Esophagus squamous epithelium (tissue), 5 donors: ENCODE results near the gene ICAM4. TPM values are rescaled to one million over a fixed set of nuclear protein-coding genes. Genes with fewer than 3 reads are reported as not detected.

ENCODE experiments used
- DNase-seq: peaks from one replicate; lab custom pipeline; 2025; lab: John Stamatoyannopoulos, UW
- H3K27ac ChIP-seq, 4 donors: fragments of 200-600 bp; sonication (generic); one replicate each; pipeline ENCODE4 v1.5.1; 2016 to 2019; ENCODE audit warnings: mild to moderate bottlenecking in 1 of 4
- H3K27me3 ChIP-seq, 4 donors: fragments of 200-600 bp; sonication (generic); 1 replicate in 3 of 4; 2 replicates in 1 of 4; pipeline versions ENCODE4 v1.5.1 to v1.6.0; 2017 to 2021; ENCODE audit warnings: antibody characterized with exemption in 1 of 4
- H3K36me3 ChIP-seq, 3 donors: fragments of 200-600 bp; sonication (generic); one replicate each; pipeline ENCODE4 v1.5.1; 2016 to 2019
- H3K4me1 ChIP-seq, 3 donors: fragments of 200-600 bp; sonication (generic); one replicate each; pipeline ENCODE4 v1.5.1; 2017 to 2019
- H3K4me3 ChIP-seq, 4 donors: fragments of 200-600 bp; sonication (generic); 1 replicate in 3 of 4; 2 replicates in 1 of 4; pipeline ENCODE4 v1.5.1; 2016 to 2019; ENCODE audit warnings: mild to moderate bottlenecking in 2 of 4, moderate library complexity in 1 of 4
- H3K9me3 ChIP-seq, 3 donors: fragments of 200-600 bp; sonication (generic); one replicate each; pipeline ENCODE4 v1.5.1; 2016 to 2019
- CTCF ChIP-seq, 6 experiments: fragments of 450-650 bp in 4 of 6; fragments of 200-600 bp in 2 of 6; sonication (generic) in 2 of 6; IDR thresholded peaks; one replicate each; pipeline ENCODE4 v1.5.1; 2016 to 2019; ENCODE audit warnings: antibody characterized with exemption in 6 of 6, mild to moderate bottlenecking in 4 of 6, moderate library complexity in 4 of 6
- POLR2A ChIP-seq, 4 donors: fragments of 450-650 bp; IDR thresholded peaks; one replicate each; pipeline ENCODE4 v1.6.1; 2017; ENCODE audit warnings: antibody characterized with exemption in 4 of 4, mild to moderate bottlenecking in 4 of 4, moderate library complexity in 3 of 4
- WGBS, 2 donors: methylation state at CpG; one replicate each; pipeline ENCODE4 v1.1.5; 2018; 5-methylcytosine and 5-hydroxymethylcytosine counted together
- intact Hi-C: fragments of 100-400 bp; cut with DNase I; formaldehyde crosslinking; loops from one replicate; pipeline ENCODE4 v1.15.0; 2022
- total RNA-seq, 4 donors: library from RNA; depleted of rRNA; stranded (reverse); fragments of >200 nt; gene quantifications; one replicate each; pipeline ENCODE4 v1.1.0, GENCODE V29; 2016
- donor health status: DM: yes; HTN: yes; CAD: no.

ICAM4 gene
- total RNA-seq, 4 donors from 2014 or later = 0.29 to 0.76 TPM; not detected in 2

- TF ChIP-seq POLR2A (IDR thresholded peaks at IDR 0.05) = no peak
- no peak for TF ChIP-seq CTCF (IDR thresholded peaks at IDR 0.05)
- Histone ChIP-seq H3K27me3 (peaks cover 15 to 77% (median 31%) of the 10 kb centered on the region in 4 donors), H3K4me3 (peak overlapping the region; percentile 20 to 66 (median 41)), H3K36me3 (peaks cover 0 to 17% (median 6%) of the 10 kb centered on the region in 3 donors), H3K9me3 (no peaks in the 10 kb centered on the region), H3K27ac (peak overlapping the region in 1 of 4 donors; percentile 41), H3K4me1 (peaks cover 62 to 94% (median 65%) of the 10 kb centered on the region in 3 donors)
- 1 to 2% methylated on average over 11 to 20 of the region's 50 CpGs for WGBS, 2 donors
- no peak for DNase-seq
- intact Hi-C loops = no loop called here
Measured at GRCh38 chr19:10289167-10289835, 2.5 kb downstream of the ICAM4 start.

GRCh38 chr19:10289836-10290356 lies 3.1 kb downstream of the ICAM4 start, which contains the start of gene ICAM5:
Gene ICAM5, plus strand, starts transcription at chr19:10289952. Its CDS starts 92 bp downstream, at chr19:10290044.
- Histone ChIP-seq H3K9me3 (no peaks in the 10 kb centered on the region), H3K27me3 (peaks cover 19 to 82% (median 36%) of the 10 kb centered on the region in 4 donors), H3K4me1 (peaks cover 62 to 100% (median 65%) of the 10 kb centered on the region in 3 donors), H3K27ac (peak within 1 kb of the TSS in 2 of 4 donors; percentile 41 to 52), H3K36me3 (peaks cover 0 to 11% (median under 1%) of the 10 kb centered on the region in 3 donors), H3K4me3 (peak within 1 kb of the TSS; percentile 20 to 66 (median 41))
- intact Hi-C loops = no loop called here
- TF ChIP-seq CTCF (IDR thresholded peaks at IDR 0.05) (no peak), POLR2A (IDR thresholded peaks at IDR 0.05) (no peak)
- no peak for DNase-seq
- WGBS, 2 donors = 0 to 1% methylated on average over 8 to 12 of the region's 45 CpGs

- H3K36me3 ChIP-seq = peaks cover 0 to 6% (median 0%) of the 10 kb centered on the region in 3 donors
- intact Hi-C loops = no loop called here
- peak overlapping the region; percentile 20 to 66 (median 41) for H3K4me3 ChIP-seq
- TF ChIP-seq POLR2A (IDR thresholded peaks at IDR 0.05) = no peak
- no peak for TF ChIP-seq CTCF (IDR thresholded peaks at IDR 0.05)
- WGBS, 2 donors = 1 to 3% methylated on average over 30 of the region's 30 CpGs
- peaks cover 66 to 100% (median 70%) of the 10 kb centered on the region in 3 donors for H3K4me1 ChIP-seq
- peak overlapping the region in 1 of 4 donors; percentile 52 for H3K27ac ChIP-seq
- H3K9me3 ChIP-seq = no peaks in the 10 kb centered on the region
- no peak for DNase-seq
- peaks cover 24 to 87% (median 39%) of the 10 kb centered on the region in 4 donors for H3K27me3 ChIP-seq
Measured at GRCh38 chr19:10290357-10290875, 3.7 kb downstream of the ICAM4 start.

GRCh38 chr19:10290876-10291553 lies 4.3 kb downstream of the ICAM4 start:
- peaks cover 69 to 100% (median 70%) of the 10 kb centered on the region in 3 donors for H3K4me1 ChIP-seq

More at GRCh38 chr19:10290876-10291553, 4.3 kb downstream of the ICAM4 start:
- Histone ChIP-seq H3K27me3 (peaks cover 27 to 93% (median 41%) of the 10 kb centered on the region in 4 donors), H3K27ac (peak overlapping the region in 2 of 4 donors; percentile 36 to 52), H3K9me3 (no peaks in the 10 kb centered on the region), H3K36me3 (no peaks in the 10 kb centered on the region), H3K4me3 (peak overlapping the region; percentile 18 to 66 (median 41))
- DNase-seq = no peak
- no peak for TF ChIP-seq CTCF (IDR thresholded peaks at IDR 0.05)
- TF ChIP-seq POLR2A (IDR thresholded peaks at IDR 0.05) = peak in 1 of 4 donors; percentile 46
- intact Hi-C loops = no loop called here
- 0 to 2% methylated on average over 6 of the region's 57 CpGs for WGBS, 2 donors
